Transverse colon (tissue), 4 donors: ENCODE results near the gene FH. TPM values are rescaled to one million over a fixed set of nuclear protein-coding genes. Genes with fewer than 3 reads are reported as not detected.
A peak's percentile ranks its signal among the peaks of the same experiment; 100 is the strongest.

Experiments
- DNase-seq: peaks from one replicate; pipeline ENCODE4 v3.0.0-alpha.2; 2019
- H3K27ac ChIP-seq, 4 donors: fragments of 200-600 bp; sonication (generic); 2 replicates each; pipeline ENCODE4 v1.5.1; 2016 to 2018; ENCODE audit warnings: inconsistent platforms in 4 of 4
- H3K27me3 ChIP-seq: fragments of 200-600 bp; sonication (generic); 2 replicates; pipeline ENCODE4 v1.5.1; 2017; ENCODE audit warnings: inconsistent platforms
- H3K36me3 ChIP-seq, 4 donors: fragments of 200-600 bp; sonication (generic); 2 replicates each; pipeline ENCODE4 v1.5.1; 2017 to 2019; ENCODE audit warnings: inconsistent platforms in 4 of 4
- H3K4me1 ChIP-seq, 4 donors: fragments of 200-600 bp; sonication (generic); 2 replicates each; pipeline ENCODE4 v1.5.1; 2017 to 2020; ENCODE audit warnings: inconsistent platforms in 4 of 4
- H3K4me3 ChIP-seq, 4 donors: fragments of 200-600 bp; sonication (generic); 1 replicate in 1 of 4; 2 replicates in 3 of 4; pipeline versions ENCODE4 v1.5.1 to v1.6.1; 2017 to 2019; ENCODE audit warnings: inconsistent platforms in 4 of 4
- H3K9me3 ChIP-seq, 2 donors: fragments of 200-600 bp; sonication (generic); 2 replicates each; pipeline ENCODE4 v1.5.1; 2017 to 2019; ENCODE audit warnings: inconsistent platforms in 2 of 2
- EP300 ChIP-seq: sonication (generic); formaldehyde crosslinking; IDR thresholded peaks from one replicate; pipeline ENCODE4 v1.6.1; 2017; ENCODE audit warnings: antibody characterized with exemption, low read depth
- POLR2A ChIP-seq: fragments of 450-650 bp; IDR thresholded peaks from one replicate; pipeline ENCODE4 v1.6.1; 2016; ENCODE audit warnings: antibody characterized with exemption, mild to moderate bottlenecking, moderate library complexity
- POLR2AphosphoS5 ChIP-seq, 3 donors: sonication (generic); formaldehyde crosslinking; IDR thresholded peaks; one replicate each; pipeline ENCODE4 v1.6.1; 2016; ENCODE audit warnings: antibody characterized with exemption in 3 of 3
- WGBS, 2 donors: methylation state at CpG; one replicate each; pipeline ENCODE4 v1.1.5; 2018; ENCODE audit warnings: low coverage in 1 of 2; 5-methylcytosine and 5-hydroxymethylcytosine counted together
- in situ Hi-C, 4 donors: fragments of 200-750 bp; cut with MboI; loops; one replicate each; pipeline versions ENCODE4 v1.15.0 to v1.15.1; 2017; ENCODE audit warnings: low sequenced_read_pairs in 3 of 4, low pct_ligation_motif_present in 1 of 4, low pct_unique_long_range_greater_than_20kb in 1 of 4
- intact Hi-C: fragments of 100-400 bp; cut with DNase I; formaldehyde crosslinking; loops from one replicate; pipeline ENCODE4 v1.15.1; 2023; ENCODE audit warnings: low total_unique reads
- total RNA-seq, 4 donors: library from RNA; depleted of rRNA; stranded (reverse); fragments of >200 nt; gene quantifications; one replicate each; pipeline ENCODE4 v1.1.0, GENCODE V29; 2016
- TF ChIP-seq, protein P1 (sequence below), 5 experiments: fragments of 200-600 bp in 3 of 5; fragments of 450-650 bp in 2 of 5; sonication (generic) in 3 of 5; IDR thresholded peaks; 1 replicate in 2 of 5; 2 replicates in 3 of 5; pipeline ENCODE4 v1.5.1; 2016 to 2017; ENCODE audit warnings: antibody characterized with exemption in 5 of 5, inconsistent platforms in 3 of 5, mild to moderate bottlenecking in 2 of 5, moderate library complexity in 1 of 5

FH gene
- 10 to 100 TPM; 21.7 to 83.8 (median 42.0) TPM for total RNA-seq

DNA sequence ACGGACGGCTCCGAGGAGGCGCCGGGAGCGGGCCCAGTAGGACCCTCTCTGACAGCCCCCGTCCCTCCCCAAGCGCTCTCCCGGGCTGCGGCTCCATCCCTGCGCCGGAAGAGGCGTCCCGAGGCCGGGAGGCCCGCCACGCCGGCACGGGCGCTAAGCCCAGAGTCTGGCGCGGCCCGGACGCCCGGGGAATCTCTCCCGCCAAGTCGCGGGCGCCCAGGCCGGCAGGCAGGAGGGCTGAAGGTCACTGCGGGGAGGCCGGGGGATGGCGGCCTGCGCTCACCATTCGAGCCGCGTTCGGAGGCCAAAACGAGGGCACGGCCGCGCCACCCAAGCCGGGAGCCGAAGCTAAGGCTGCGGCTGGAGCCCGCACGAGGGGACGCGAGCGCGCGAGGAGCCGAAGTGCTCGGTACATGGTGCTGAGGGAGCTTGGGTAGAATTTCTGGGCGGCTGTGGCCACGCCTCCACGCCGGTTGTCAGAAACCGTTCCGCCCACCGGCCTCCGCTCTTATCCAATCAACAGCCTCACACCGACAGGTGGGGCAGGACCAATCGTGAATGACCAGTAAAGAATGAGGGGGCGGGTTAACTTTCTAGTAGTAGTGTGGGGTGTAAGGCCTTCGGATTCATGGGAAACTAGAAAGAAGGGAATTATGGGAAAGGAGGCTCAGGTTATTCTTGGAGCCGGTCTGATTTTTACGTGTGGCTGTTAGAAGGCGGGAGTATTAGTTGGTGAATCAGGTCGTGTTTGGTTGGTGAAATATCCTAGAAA is at the start of gene FH:
Gene FH (minus strand): TSS at position 448 of the 772 bp plus-strand sequence. CDS start 33 bp downstream, at position 415.
- peak; percentile 96 for DNase-seq
- Histone ChIP-seq H3K4me1 (peaks cover 9 to 29% (median 12%) of the 10 kb centered on the region in 4 donors), H3K27ac (peak within 1 kb of the TSS; percentile 92 to 96 (median 92)), H3K27me3 (peaks cover 28% of the 10 kb centered on the region), H3K4me3 (peak within 1 kb of the TSS; percentile 55 to 90 (median 84)), H3K9me3 (no peaks in the 10 kb centered on the region), H3K36me3 (no peaks in the 10 kb centered on the region)
- in situ Hi-C loops = loop anchor here in 1 of 4 donors (25.0 kb wide), 1 partner anchor 318 kb away; the partner anchor contains the start of gene EXO1
- 0% methylated on average over 7 to 31 of the region's 70 CpGs for WGBS, 2 donors
- intact Hi-C loops = no loop called here
- TF ChIP-seq EP300 (no peak), POLR2AphosphoS5 (IDR thresholded peaks at IDR 0.05) (peak; percentile 87 to 94 (median 90)), POLR2A (peak; percentile 87)
- TF ChIP-seq, protein P1, sequence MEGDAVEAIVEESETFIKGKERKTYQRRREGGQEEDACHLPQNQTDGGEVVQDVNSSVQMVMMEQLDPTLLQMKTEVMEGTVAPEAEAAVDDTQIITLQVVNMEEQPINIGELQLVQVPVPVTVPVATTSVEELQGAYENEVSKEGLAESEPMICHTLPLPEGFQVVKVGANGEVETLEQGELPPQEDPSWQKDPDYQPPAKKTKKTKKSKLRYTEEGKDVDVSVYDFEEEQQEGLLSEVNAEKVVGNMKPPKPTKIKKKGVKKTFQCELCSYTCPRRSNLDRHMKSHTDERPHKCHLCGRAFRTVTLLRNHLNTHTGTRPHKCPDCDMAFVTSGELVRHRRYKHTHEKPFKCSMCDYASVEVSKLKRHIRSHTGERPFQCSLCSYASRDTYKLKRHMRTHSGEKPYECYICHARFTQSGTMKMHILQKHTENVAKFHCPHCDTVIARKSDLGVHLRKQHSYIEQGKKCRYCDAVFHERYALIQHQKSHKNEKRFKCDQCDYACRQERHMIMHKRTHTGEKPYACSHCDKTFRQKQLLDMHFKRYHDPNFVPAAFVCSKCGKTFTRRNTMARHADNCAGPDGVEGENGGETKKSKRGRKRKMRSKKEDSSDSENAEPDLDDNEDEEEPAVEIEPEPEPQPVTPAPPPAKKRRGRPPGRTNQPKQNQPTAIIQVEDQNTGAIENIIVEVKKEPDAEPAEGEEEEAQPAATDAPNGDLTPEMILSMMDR (IDR thresholded peaks at IDR 0.05) = peak in 1 of 5 experiments; percentile 9

DNA sequence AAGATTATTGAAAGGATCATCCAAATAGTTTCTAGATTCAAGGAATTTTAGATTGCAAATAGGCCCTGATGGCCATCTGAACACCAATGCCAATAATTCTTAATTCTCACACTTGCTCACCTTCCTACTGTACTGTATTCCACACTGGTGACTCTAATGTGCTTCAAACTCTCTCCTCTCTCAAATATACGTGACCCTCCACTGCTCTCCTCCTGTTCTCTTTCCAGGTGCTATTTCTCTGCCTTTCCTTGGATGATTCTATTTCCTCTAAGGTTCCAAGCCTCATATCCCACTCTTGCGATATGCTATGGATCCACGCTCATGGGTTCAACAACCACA is 41.3 kb upstream of the FH start:
- Histone ChIP-seq H3K9me3 (no peaks in the 10 kb centered on the region), H3K27ac (no peak overlapping the region), H3K4me1 (no peaks in the 10 kb centered on the region), H3K4me3 (no peak overlapping the region), H3K36me3 (no peaks in the 10 kb centered on the region), H3K27me3 (no peaks in the 10 kb centered on the region)
- intact Hi-C loops (no loop called here), in situ Hi-C loops (no loop called here)
- 86 to 94% methylated on average over 3 of the region's 3 CpGs for WGBS, 2 donors
- no peak for TF ChIP-seq POLR2AphosphoS5 (IDR thresholded peaks at IDR 0.05)
- DNase-seq = no peak

DNA sequence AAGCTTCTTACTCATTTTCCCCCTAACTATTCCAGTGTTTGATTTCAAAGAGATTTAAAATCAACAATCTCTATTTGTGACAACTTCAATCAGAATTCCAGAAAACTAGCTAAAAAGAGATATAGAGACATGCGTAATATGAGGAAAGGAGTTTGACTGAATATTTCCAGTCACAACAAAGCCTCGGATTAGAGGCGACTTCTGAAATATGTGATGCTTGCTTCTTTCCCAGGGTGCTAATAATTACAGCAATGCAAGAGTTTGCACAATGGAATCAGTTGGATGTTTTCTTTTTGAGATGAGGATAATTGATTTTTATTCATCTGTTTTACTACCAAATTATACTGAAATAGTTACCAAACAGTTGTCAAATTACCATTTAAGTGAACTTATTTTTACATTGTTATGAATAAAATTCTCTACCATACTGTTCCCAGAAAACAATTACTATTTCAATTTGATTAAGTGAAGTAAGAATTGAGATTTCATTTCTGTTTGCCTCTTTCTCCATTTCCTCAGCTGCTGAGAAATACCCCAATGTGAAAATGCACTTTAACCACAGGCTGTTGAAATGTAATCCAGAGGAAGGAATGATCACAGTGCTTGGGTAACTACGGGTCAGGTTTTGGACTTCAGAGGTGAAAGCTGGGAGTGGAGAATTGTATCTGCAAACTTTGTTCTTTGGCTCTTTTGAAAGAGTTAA is 40.7 kb upstream of the FH start:
- H3K4me3 ChIP-seq = no peak overlapping the region
- H3K9me3 ChIP-seq = no peaks in the 10 kb centered on the region
- no peak overlapping the region for H3K27ac ChIP-seq
- TF ChIP-seq POLR2AphosphoS5 (IDR thresholded peaks at IDR 0.05) (no peak), EP300 (no peak), POLR2A (no peak)
- TF ChIP-seq, protein P1 (IDR thresholded peaks at IDR 0.05) = no peak
- intact Hi-C loops = no loop called here
- H3K36me3 ChIP-seq = no peaks in the 10 kb centered on the region
- H3K27me3 ChIP-seq = no peaks in the 10 kb centered on the region
- in situ Hi-C loops = no loop called here
- 80 to 89% methylated on average over 4 of the region's 4 CpGs for WGBS, 2 donors
- DNase-seq = no peak
- H3K4me1 ChIP-seq = no peaks in the 10 kb centered on the region

DNA sequence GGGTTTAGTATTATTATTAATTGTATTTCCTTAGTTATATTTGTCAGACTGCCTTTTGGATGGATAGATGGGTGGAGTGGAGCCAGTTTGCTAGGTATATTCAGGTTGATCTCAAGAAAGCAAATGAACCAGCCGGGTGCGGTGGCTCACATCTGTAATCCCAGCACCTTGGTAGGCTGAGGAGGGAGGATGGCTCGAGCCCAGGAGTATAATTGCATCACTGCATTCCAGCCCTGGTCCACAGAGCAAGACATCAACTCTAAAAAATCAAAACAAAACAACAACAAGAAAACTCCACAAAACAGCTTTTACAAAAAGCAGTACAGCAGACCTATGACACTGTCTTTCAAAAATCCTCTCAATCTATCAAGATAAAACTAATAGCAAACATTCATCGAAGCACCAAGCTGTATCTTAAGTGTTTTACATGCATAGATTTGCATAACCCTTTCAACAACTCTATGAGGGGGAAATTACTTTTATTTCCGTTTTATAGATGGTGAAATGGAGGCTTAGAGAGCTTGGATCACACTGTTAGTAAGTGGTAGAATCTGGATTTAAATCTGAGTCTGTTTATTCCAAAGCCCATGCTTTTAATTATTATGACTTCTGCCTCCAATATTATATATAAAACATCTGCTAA is 38.1 kb upstream of the FH start:
- no peak for TF ChIP-seq POLR2A
- TF ChIP-seq, protein P1 (IDR thresholded peaks at IDR 0.05) = no peak
- no peak for TF ChIP-seq EP300
- no peak for TF ChIP-seq POLR2AphosphoS5 (IDR thresholded peaks at IDR 0.05)
- intact Hi-C loops (no loop called here), in situ Hi-C loops (no loop called here)
- Histone ChIP-seq H3K27me3 (no peaks in the 10 kb centered on the region), H3K9me3 (no peaks in the 10 kb centered on the region), H3K4me3 (no peak overlapping the region), H3K36me3 (no peaks in the 10 kb centered on the region), H3K27ac (no peak overlapping the region), H3K4me1 (no peaks in the 10 kb centered on the region)
- no peak for DNase-seq
- 76 to 86% methylated on average over 2 to 5 of the region's 5 CpGs for WGBS, 2 donors
